H9 (cell line): ENCODE data around the gene KIAA0513. TPM values are rescaled to one million over a fixed set of nuclear protein-coding genes. Genes with fewer than 3 reads are reported as not detected.

Experiments
- DNase-seq: peaks from one replicate; pipeline ENCODE4 v3.0.0-alpha.2; 2017
- H2AFZ ChIP-seq: one replicate; pipeline ENCODE4 v1.6.1; 2013; ENCODE audit warnings: mild to moderate bottlenecking, low read length, control low read depth, moderate library complexity
- H2AK5ac ChIP-seq: 2 replicates; pipeline ENCODE4 v1.6.1; 2013; ENCODE audit warnings: low read length, control low read depth, mixed read lengths; ENCODE audit not compliant: insufficient read length
- H2BK120ac ChIP-seq: one replicate; pipeline ENCODE4 v1.6.1; 2013; ENCODE audit warnings: low read depth, mild to moderate bottlenecking, low read length, control low read depth, inconsistent platforms; ENCODE audit not compliant: poor library complexity, severe bottlenecking
- H2BK12ac ChIP-seq: 2 replicates; pipeline ENCODE4 v1.6.1; 2013; ENCODE audit warnings: low read length, control low read depth, mixed read lengths, low read depth; ENCODE audit not compliant: insufficient read length
- H2BK15ac ChIP-seq: 2 replicates; pipeline ENCODE4 v1.6.1; 2013; ENCODE audit warnings: low read depth, low read length, control low read depth
- H2BK20ac ChIP-seq: one replicate; pipeline ENCODE4 v1.6.1; 2013; ENCODE audit warnings: low read depth, mild to moderate bottlenecking, low read length, control low read depth, inconsistent platforms; ENCODE audit not compliant: poor library complexity, severe bottlenecking
- H2BK5ac ChIP-seq: 2 replicates; pipeline ENCODE4 v1.6.1; 2013; ENCODE audit warnings: low read length, control low read depth, mixed read lengths; ENCODE audit not compliant: insufficient read length
- H3K14ac ChIP-seq: 2 replicates; pipeline ENCODE4 v1.6.1; 2013; ENCODE audit warnings: low read length, control low read depth; ENCODE audit not compliant: insufficient read depth
- H3K18ac ChIP-seq: 2 replicates; pipeline ENCODE4 v1.6.1; 2013; ENCODE audit warnings: low read depth, mild to moderate bottlenecking, mixed read lengths, low read length, control low read depth; ENCODE audit not compliant: insufficient read length
- H3K23ac ChIP-seq: 2 replicates; pipeline ENCODE4 v1.6.1; 2013; ENCODE audit warnings: low read length, control low read depth, mixed read lengths, low read depth; ENCODE audit not compliant: insufficient read length
- H3K23me2 ChIP-seq: 2 replicates; pipeline ENCODE4 v1.6.1; 2013; ENCODE audit warnings: low read depth, mild to moderate bottlenecking, mixed read lengths, low read length, control low read depth; ENCODE audit not compliant: insufficient read length, poor library complexity, severe bottlenecking
- H3K27ac ChIP-seq: 2 replicates; pipeline ENCODE4 v1.5.1; 2013; ENCODE audit warnings: low read length, control low read depth, mixed read lengths, low read depth; ENCODE audit not compliant: insufficient read length
- H3K27me3 ChIP-seq: 2 replicates; pipeline ENCODE4 v1.6.1; 2013; ENCODE audit warnings: low read length, control low read depth, inconsistent platforms; ENCODE audit not compliant: insufficient read depth
- H3K4ac ChIP-seq: 2 replicates; pipeline ENCODE4 v1.6.1; 2013; ENCODE audit warnings: low read depth, mild to moderate bottlenecking, control low read depth, inconsistent platforms, low read length, moderate library complexity
- H3K4me1 ChIP-seq: 2 replicates; pipeline ENCODE4 v1.6.1; 2013; ENCODE audit warnings: low read length, control low read depth, inconsistent platforms; ENCODE audit not compliant: insufficient read depth
- H3K4me2 ChIP-seq: 2 replicates; pipeline ENCODE4 v1.6.1; 2013; ENCODE audit warnings: low read length, control low read depth, mixed read lengths; ENCODE audit not compliant: insufficient read length, insufficient read depth
- H3K56ac ChIP-seq: 2 replicates; pipeline ENCODE4 v1.6.1; 2013; ENCODE audit warnings: low read depth, mild to moderate bottlenecking, mixed read lengths, low read length, control low read depth; ENCODE audit not compliant: insufficient read length
- H3K79me1 ChIP-seq: 2 replicates; pipeline ENCODE4 v1.6.1; 2013; ENCODE audit warnings: low read depth, mild to moderate bottlenecking, moderate library complexity, low read length, control low read depth, inconsistent platforms; ENCODE audit not compliant: insufficient read depth, poor library complexity, severe bottlenecking
- H3K79me2 ChIP-seq: 2 replicates; pipeline ENCODE4 v1.6.1; 2013; ENCODE audit warnings: low read length, control low read depth, inconsistent platforms; ENCODE audit not compliant: insufficient read depth
- H3K9ac ChIP-seq: 2 replicates; pipeline ENCODE4 v1.6.1; 2013; ENCODE audit warnings: low read length, control low read depth, mixed read lengths; ENCODE audit not compliant: insufficient read length; ENCODE audit errors: extremely low read depth
- H3K9me3 ChIP-seq: one replicate; pipeline ENCODE4 v1.6.1; 2013; ENCODE audit warnings: low read depth, low read length, inconsistent platforms; ENCODE audit not compliant: control insufficient read depth
- H3T11ph ChIP-seq: one replicate; pipeline ENCODE4 v1.6.1; 2013; ENCODE audit warnings: mild to moderate bottlenecking, low read length, control low read depth, inconsistent platforms
- H4K20me1 ChIP-seq: one replicate; pipeline ENCODE4 v1.6.1; 2013; ENCODE audit not compliant: control insufficient read depth, insufficient read length, insufficient read depth
- H4K5ac ChIP-seq: 2 replicates; pipeline ENCODE4 v1.6.1; 2013; ENCODE audit warnings: low read depth, mild to moderate bottlenecking, mixed read lengths, low read length, control low read depth; ENCODE audit not compliant: insufficient read length
- H4K8ac ChIP-seq: replicated peaks from 2 replicates; pipeline ENCODE4 v1.6.1; 2013; ENCODE audit warnings: low read length, control low read depth, mixed read lengths, low read depth; ENCODE audit not compliant: insufficient read length
- H4K91ac ChIP-seq: 2 replicates; pipeline ENCODE4 v1.6.1; 2013; ENCODE audit warnings: low read depth, mild to moderate bottlenecking, moderate library complexity, mixed read lengths, low read length, control low read depth; ENCODE audit not compliant: insufficient read length
- H3K27ac Mint-ChIP-seq, 3 experiments: 2 replicates in 2 of 3; 3 replicates in 1 of 3; pipeline ENCODE4 v1.8.0; 2020 to 2021; ENCODE audit warnings: mixed read lengths in 3 of 3, mild to moderate bottlenecking in 1 of 3, moderate library complexity in 1 of 3
- H3K27me3 Mint-ChIP-seq: 2 replicates; pipeline ENCODE4 v1.8.0; 2021; ENCODE audit warnings: low read depth, mild to moderate bottlenecking, moderate library complexity, mixed read lengths
- H3K36me3 Mint-ChIP-seq, 3 experiments: 2 replicates in 2 of 3; 3 replicates in 1 of 3; pipeline ENCODE4 v1.8.0; 2020 to 2021; ENCODE audit warnings: low read depth in 3 of 3, mixed read lengths in 3 of 3; ENCODE audit not compliant: insufficient read depth in 1 of 3
- H3K4me1 Mint-ChIP-seq, 2 experiments: 2 replicates each; pipeline ENCODE4 v1.8.0; 2020; ENCODE audit warnings: mixed read lengths in 2 of 2
- H3K4me3 Mint-ChIP-seq, 2 experiments: 2 replicates in 1 of 2; 3 replicates in 1 of 2; pipeline ENCODE4 v1.8.0; 2020 to 2021; ENCODE audit warnings: mild to moderate bottlenecking in 2 of 2, mixed read lengths in 2 of 2, moderate library complexity in 1 of 2
- H3K9me3 Mint-ChIP-seq, 2 experiments: 2 replicates in 1 of 2; 3 replicates in 1 of 2; pipeline ENCODE4 v1.8.0; 2020; ENCODE audit warnings: mild to moderate bottlenecking in 2 of 2, mixed read lengths in 2 of 2, moderate library complexity in 1 of 2
- WGBS: extraction: QIAGEN DNeasy Blood & Tissue Kit; methylation state at CpG from one replicate; pipeline ENCODE4 v1.1.7; 2013; ENCODE audit warnings: missing lambda C conversion rate, low lambda C conversion rate, mixed read lengths; ENCODE audit not compliant: insufficient read length; ENCODE audit errors: extremely low coverage; 5-methylcytosine and 5-hydroxymethylcytosine counted together
- total RNA-seq: library from RNA; stranded (reverse); gene quantifications from 2 replicates; pipeline ENCODE4 v1.2.1, GENCODE V29; 2021
- TF ChIP-seq, protein P1 (sequence below): fragments of 200-600 bp; sonication (generic); conservative IDR thresholded peaks from 3 replicates; pipeline ENCODE4 v1.8.0; 2021; ENCODE audit warnings: antibody characterized with exemption, mild to moderate bottlenecking

The KIAA0513 gene
- total RNA-seq, 1 experiment from 2014 or later = 4.7 TPM

DNA sequence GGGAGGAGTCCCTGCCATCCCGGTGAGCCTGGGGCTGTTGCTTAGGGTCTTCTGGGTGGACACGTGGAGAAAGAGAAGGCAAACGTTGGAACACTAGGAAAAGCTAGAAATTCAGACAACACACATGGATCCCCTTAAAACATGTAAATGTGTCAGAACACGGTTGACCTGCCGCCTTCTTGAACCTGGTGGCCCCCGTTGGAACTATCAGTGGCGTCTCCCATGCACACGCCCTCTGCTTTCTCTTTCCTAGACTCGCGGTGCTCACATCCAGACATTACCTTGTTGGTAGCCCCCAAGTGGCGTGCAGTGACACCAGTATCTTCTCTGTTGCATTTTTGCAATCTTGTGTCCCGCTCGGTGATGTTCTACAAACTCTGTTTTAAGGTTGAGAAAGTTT, 66.1 kb downstream of the KIAA0513 start:
- Histone ChIP-seq H3K9me3 (no peaks in the 10 kb centered on the region), H3K18ac (no peak overlapping the region), H4K8ac (no peak overlapping the region), H2BK5ac (no peak overlapping the region), H3K9ac (no peak overlapping the region), H3K79me2 (no peaks in the 10 kb centered on the region), H4K5ac (no peak overlapping the region), H3K79me1 (no peaks in the 10 kb centered on the region), H3K14ac (no peak overlapping the region), H3T11ph (no peak overlapping the region), H3K56ac (no peak overlapping the region), H2BK120ac (no peak overlapping the region), H3K4me1 (no peaks in the 10 kb centered on the region), H3K27me3 (no peaks in the 10 kb centered on the region), H3K4ac (no peak overlapping the region), H2BK12ac (no peak overlapping the region), H3K23ac (no peak overlapping the region), H2BK15ac (no peak overlapping the region), H4K20me1 (no peaks in the 10 kb centered on the region), H2AFZ (no peak overlapping the region), H3K4me2 (no peak overlapping the region), H3K23me2 (no peaks in the 10 kb centered on the region), H3K27ac (no peak overlapping the region), H4K91ac (no peak overlapping the region), H2BK20ac (no peak overlapping the region), H2AK5ac (no peak overlapping the region)
- peaks cover 53% of the 10 kb centered on the region for H3K27me3 Mint-ChIP-seq
- no CpG with 5 or more reads among the region's 13 CpGs for WGBS
- no peak overlapping the region; a peak in 1 of 5 replicates for H3K4me3 Mint-ChIP-seq
- H3K36me3 Mint-ChIP-seq = no peaks in the 10 kb centered on the region
- no peaks in the 10 kb centered on the region for H3K9me3 Mint-ChIP-seq
- H3K4me1 Mint-ChIP-seq = peaks cover 16% of the 10 kb centered on the region in 2 experiments
- DNase-seq = no peak
- TF ChIP-seq, protein P1, sequence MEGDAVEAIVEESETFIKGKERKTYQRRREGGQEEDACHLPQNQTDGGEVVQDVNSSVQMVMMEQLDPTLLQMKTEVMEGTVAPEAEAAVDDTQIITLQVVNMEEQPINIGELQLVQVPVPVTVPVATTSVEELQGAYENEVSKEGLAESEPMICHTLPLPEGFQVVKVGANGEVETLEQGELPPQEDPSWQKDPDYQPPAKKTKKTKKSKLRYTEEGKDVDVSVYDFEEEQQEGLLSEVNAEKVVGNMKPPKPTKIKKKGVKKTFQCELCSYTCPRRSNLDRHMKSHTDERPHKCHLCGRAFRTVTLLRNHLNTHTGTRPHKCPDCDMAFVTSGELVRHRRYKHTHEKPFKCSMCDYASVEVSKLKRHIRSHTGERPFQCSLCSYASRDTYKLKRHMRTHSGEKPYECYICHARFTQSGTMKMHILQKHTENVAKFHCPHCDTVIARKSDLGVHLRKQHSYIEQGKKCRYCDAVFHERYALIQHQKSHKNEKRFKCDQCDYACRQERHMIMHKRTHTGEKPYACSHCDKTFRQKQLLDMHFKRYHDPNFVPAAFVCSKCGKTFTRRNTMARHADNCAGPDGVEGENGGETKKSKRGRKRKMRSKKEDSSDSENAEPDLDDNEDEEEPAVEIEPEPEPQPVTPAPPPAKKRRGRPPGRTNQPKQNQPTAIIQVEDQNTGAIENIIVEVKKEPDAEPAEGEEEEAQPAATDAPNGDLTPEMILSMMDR = no peak
- H3K27ac Mint-ChIP-seq = no peak overlapping the region
